ENCODE measurements around the gene FBLIM1. TPM values are rescaled to one million over a fixed set of nuclear protein-coding genes. Genes with fewer than 3 reads are reported as not detected.
A peak's percentile ranks its signal among the peaks of the same experiment; 100 is the strongest.

The FBLIM1 gene
- total RNA-seq, 3 donors from 2014 or later, result 154 to 268 (median 260) TPM

DNA sequence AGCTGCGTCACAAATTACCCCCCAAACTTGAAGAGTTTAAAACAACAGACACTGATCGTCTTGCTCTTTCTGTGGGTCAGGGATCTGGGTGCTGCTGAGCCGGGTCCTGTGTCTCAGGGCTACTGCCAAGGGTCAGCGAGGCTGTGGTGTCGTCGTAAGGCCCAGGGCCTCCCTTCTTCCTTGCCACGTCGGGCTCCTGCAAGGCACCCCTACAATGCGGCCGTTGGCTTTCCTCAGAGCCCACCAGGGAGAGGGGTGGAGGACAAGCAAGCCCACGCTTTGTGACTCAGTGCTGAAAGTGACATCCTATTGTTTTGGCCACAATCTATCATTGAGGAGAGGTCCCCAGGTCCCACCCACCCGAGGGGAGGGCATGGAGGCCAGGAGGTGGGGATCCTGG, 7.7 kb upstream of the FBLIM1 start:
- Histone ChIP-seq H3K4me1 (ENCODE audit: low read depth) (peaks cover 5% of the 10 kb centered on the region), H3K4me3 (no peak overlapping the region), H3K9me3 (no peaks in the 10 kb centered on the region), H3K36me3 (ENCODE audit: low read depth) (no peaks in the 10 kb centered on the region)
- no peak for ATAC-seq
- TF ChIP-seq, protein P1, sequence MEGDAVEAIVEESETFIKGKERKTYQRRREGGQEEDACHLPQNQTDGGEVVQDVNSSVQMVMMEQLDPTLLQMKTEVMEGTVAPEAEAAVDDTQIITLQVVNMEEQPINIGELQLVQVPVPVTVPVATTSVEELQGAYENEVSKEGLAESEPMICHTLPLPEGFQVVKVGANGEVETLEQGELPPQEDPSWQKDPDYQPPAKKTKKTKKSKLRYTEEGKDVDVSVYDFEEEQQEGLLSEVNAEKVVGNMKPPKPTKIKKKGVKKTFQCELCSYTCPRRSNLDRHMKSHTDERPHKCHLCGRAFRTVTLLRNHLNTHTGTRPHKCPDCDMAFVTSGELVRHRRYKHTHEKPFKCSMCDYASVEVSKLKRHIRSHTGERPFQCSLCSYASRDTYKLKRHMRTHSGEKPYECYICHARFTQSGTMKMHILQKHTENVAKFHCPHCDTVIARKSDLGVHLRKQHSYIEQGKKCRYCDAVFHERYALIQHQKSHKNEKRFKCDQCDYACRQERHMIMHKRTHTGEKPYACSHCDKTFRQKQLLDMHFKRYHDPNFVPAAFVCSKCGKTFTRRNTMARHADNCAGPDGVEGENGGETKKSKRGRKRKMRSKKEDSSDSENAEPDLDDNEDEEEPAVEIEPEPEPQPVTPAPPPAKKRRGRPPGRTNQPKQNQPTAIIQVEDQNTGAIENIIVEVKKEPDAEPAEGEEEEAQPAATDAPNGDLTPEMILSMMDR (IDR thresholded peaks at IDR 0.05), result no peak
- DNase-seq, result no peak
- intact Hi-C loops (cut with DNase I, micrococcal nuclease), result no loop called here

DNA sequence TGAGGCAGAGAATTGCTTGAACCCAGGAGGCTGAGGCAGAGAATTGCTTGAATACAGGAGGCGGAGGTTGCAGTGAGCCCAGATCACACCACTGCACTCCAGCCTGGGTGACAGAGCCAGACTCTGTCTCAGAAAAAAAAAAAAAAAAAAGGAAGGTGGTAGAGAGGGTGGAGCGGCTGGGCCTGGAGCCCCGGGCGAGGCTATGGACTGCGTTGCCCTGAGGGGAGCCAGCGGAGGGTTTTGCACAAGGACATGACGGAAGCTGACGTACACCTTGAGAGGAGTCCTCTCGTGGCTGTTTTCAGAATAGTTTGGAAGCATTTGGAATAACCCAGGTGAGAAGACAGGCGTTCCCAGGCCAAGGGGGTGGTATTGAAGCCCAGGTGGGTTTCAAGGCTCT, 6.9 kb upstream of the FBLIM1 start:
- TF ChIP-seq, protein P1 (IDR thresholded peaks at IDR 0.05), result no peak
- intact Hi-C loops (cut with DNase I, micrococcal nuclease), result no loop called here
- DNase-seq (no peak), ATAC-seq (no peak)
- Histone ChIP-seq H3K9me3 (no peaks in the 10 kb centered on the region), H3K36me3 (ENCODE audit: low read depth) (no peaks in the 10 kb centered on the region), H3K4me3 (no peak overlapping the region), H3K4me1 (ENCODE audit: low read depth) (peaks cover 5% of the 10 kb centered on the region)

DNA sequence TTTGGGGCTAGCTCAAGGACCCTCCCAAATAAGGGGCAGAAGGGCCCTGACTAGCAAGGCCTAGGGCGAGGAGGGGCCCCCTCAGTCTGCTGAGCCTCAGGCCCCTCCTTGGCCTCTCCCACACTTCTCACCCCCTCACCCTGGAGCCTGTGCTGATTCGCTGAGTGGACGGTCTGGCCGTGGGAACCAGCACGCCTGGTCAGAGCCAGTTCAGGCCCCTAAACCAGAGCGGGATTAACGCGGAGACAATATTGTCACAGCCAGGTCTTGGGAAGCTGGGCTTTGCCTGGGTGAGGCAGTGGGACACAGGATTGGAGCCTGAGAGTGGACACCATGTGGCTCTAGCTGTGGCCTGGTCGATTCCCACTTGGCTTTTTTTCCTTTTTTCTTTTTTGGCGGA, 4.8 kb upstream of the FBLIM1 start:
- ATAC-seq (no peak), DNase-seq (no peak)
- Histone ChIP-seq H3K9me3 (no peaks in the 10 kb centered on the region), H3K4me3 (no peak overlapping the region), H3K36me3 (ENCODE audit: low read depth) (no peaks in the 10 kb centered on the region), H3K4me1 (ENCODE audit: low read depth) (peaks cover 5% of the 10 kb centered on the region)
- TF ChIP-seq, protein P1 (IDR thresholded peaks at IDR 0.05), result no peak
- intact Hi-C loops (cut with DNase I, micrococcal nuclease), result no loop called here

DNA sequence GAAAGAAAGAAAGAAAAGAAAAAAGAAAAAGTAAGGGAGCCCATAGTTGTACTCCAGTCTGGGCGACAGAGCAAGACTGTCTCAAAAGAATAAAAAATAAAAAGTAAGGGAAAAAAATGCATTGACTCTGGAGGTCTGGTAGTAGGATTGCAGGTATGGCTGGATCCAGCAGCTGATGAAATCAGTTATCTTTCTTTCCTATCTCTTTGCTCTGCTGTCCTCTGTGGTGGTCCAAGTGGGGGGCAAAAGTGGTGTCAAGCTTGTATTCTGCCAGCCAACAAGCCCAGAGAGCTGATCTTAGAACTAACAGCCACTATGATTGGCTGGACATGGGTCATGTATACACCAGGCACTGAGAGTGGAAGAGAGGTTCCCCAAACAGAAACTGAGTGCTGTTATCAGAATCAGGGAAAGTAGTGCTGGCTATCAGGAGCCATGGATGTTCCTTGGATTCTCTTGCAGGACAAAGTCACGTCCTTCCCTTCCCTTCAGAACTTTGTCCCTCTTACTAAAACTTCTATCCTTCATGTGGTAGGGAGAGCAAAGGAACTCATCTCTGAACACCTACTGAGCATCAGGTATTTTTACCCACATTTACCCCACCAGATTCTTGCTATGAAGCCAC, 3.5 kb upstream of the FBLIM1 start:
- Histone ChIP-seq H3K4me1 (ENCODE audit: low read depth) (peaks cover 10% of the 10 kb centered on the region), H3K36me3 (ENCODE audit: low read depth) (no peaks in the 10 kb centered on the region), H3K4me3 (no peak overlapping the region), H3K9me3 (no peaks in the 10 kb centered on the region)
- intact Hi-C loops (cut with DNase I, micrococcal nuclease), result no loop called here
- TF ChIP-seq, protein P1 (IDR thresholded peaks at IDR 0.05), result no peak
- ATAC-seq (no peak), DNase-seq (no peak)

DNA sequence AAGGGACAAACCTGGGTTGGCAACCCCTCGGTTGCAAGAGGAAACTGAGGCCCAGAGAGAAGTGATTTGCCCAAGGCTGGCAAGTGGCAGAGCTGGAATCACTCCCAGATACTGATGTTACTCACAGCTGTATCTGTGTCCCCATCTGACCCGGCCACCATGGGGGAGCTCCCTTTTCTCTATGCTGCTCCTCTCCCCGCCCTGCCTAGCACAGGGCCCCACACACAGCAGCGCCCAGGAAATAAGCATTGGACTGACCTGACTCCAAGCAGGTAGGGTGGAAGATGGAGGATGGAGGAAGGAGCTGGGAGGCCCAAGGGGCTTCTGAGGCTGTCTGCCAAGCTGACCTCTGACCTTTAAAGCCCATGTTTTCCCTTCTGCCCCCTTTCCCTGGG, 3.0 kb upstream of the FBLIM1 start:
- no peaks in the 10 kb centered on the region for H3K36me3 ChIP-seq (ENCODE audit: low read depth)
- DNase-seq, result peak in 2 of 3 donors; percentile 41 to 60
- intact Hi-C loops (cut with DNase I, micrococcal nuclease), result no loop called here
- ATAC-seq, result peak; percentile 21
- H3K9me3 ChIP-seq, result no peaks in the 10 kb centered on the region
- no peak overlapping the region for H3K4me3 ChIP-seq
- peaks cover 10% of the 10 kb centered on the region for H3K4me1 ChIP-seq (ENCODE audit: low read depth)
- TF ChIP-seq, protein P1 (IDR thresholded peaks at IDR 0.05), result no peak
